Measurements from ENCODE around the gene EN1. TPM values are rescaled to one million over a fixed set of nuclear protein-coding genes. Genes with fewer than 3 reads are reported as not detected.

Gene EN1
- polyA plus RNA-seq, 1 donor (not counting 4 experiments of a cell fraction or from before 2014, with no cell fraction given): 0.05 TPM

DNA sequence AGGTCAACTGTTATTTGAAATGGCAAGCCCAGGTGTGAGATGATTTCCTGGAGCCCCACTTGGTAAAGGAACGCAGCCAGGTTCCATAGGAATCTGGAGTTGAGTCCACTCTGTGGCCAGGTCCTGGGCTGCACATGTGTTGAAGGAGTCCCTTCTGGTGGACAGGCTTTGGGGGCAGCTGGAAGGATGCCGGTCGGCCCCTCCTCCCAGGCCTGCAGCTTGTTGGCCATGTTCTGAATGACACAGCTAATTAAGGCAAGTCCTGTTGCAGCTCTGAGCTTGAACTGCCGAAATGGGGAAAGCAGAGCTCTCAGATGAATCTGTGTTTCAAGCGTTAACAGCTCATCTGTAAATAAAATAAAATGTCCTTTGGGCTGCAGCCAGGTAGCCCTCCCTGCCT, 23.8 kb downstream of the EN1 start:
- Histone ChIP-seq H3K79me2 (ENCODE audit: control insufficient read depth, insufficient read depth, low read length) (no peaks in the 10 kb centered on the region), H3K27me3 (ENCODE audit: control insufficient read depth, extremely low read depth, insufficient read depth, low read length) (peaks cover 15% of the 10 kb centered on the region), H3K36me3 (ENCODE audit: control insufficient read depth in 2 of 2, extremely low read depth in 1 of 2, insufficient read depth in 2 of 2, low read length in 2 of 2) (no peaks in the 10 kb centered on the region), H3K4me2 (ENCODE audit: control insufficient read depth, extremely low read depth, insufficient read depth, low read depth, low read length) (no peak overlapping the region), H2AFZ (ENCODE audit: control insufficient read depth, low read length) (no peak overlapping the region), H3K9me1 (ENCODE audit: control insufficient read depth, extremely low read depth, insufficient read depth, low read length) (no peaks in the 10 kb centered on the region), H3K9me3 (ENCODE audit: control insufficient read depth, low read depth, low read length) (no peaks in the 10 kb centered on the region), H3K9ac (ENCODE audit: control insufficient read depth, extremely low read depth, insufficient read depth, low read length) (no peak overlapping the region), H4K20me1 (ENCODE audit: control insufficient read depth, extremely low read depth, insufficient read depth, low read length) (no peaks in the 10 kb centered on the region), H3K4me1 (ENCODE audit: control insufficient read depth, extremely low read depth, insufficient read depth, low read length) (no peaks in the 10 kb centered on the region), H3K4me3 (ENCODE audit: control insufficient read depth in 2 of 3, extremely low read depth in 1 of 3, insufficient read depth in 2 of 3, low read depth in 1 of 3, low read length in 3 of 3) (no peak overlapping the region), H3K27ac (ENCODE audit: control insufficient read depth, insufficient read depth, low read length) (no peak overlapping the region)
- FAIRE-seq (no peak), DNase-seq (ENCODE audit: low read depth, low spot score) (no peak)
- TF ChIP-seq CTCF (optimal IDR thresholded peaks at IDR 0.05 in 1 of 3, IDR thresholded peaks at IDR 0.05 in 1 of 3, conservative IDR thresholded peaks at IDR 0.05 in 1 of 3; ENCODE audit: extremely low read depth in 1 of 3, insufficient read depth in 2 of 3, low read length in 3 of 3) (no peak), EZH2 (IDR thresholded peaks at IDR 0.05; ENCODE audit: low read length) (no peak)
- dilution Hi-C loops (cut with MboI; ENCODE audit: extremely low pct_ligation_motif_present, low sequenced_read_pairs): no loop called here

DNA sequence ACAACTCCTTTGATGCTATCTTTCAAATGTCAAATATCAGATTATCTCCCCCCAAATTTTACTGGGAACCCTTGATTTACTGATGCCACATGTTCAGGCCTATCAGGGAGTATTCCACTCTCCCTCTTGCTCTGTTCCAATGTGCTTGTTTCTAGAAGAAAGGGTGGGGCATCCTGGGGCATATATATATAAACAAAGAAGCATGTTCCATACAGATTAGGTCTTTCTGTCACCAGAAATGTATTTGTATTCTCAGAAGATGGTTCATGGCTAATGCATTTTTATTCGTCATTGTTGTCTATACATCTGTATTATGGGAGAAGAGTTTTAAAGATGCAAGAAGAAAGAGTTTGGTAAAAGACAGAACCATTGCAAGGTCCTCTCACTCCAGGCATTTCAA, 24.9 kb downstream of the EN1 start:
- H3K27me3 ChIP-seq (ENCODE audit: control insufficient read depth, extremely low read depth, insufficient read depth, low read length): peaks cover 15% of the 10 kb centered on the region

More for the DNA sequence above, 24.9 kb downstream of the EN1 start:
- no peaks in the 10 kb centered on the region for H3K9me3 ChIP-seq (ENCODE audit: control insufficient read depth, low read depth, low read length)
- no peak overlapping the region for H2AFZ ChIP-seq (ENCODE audit: control insufficient read depth, low read length)
- no peaks in the 10 kb centered on the region for H4K20me1 ChIP-seq (ENCODE audit: control insufficient read depth, extremely low read depth, insufficient read depth, low read length)
- dilution Hi-C loops (cut with MboI; ENCODE audit: extremely low pct_ligation_motif_present, low sequenced_read_pairs): no loop called here
- no peaks in the 10 kb centered on the region for H3K79me2 ChIP-seq (ENCODE audit: control insufficient read depth, insufficient read depth, low read length)
- DNase-seq (ENCODE audit: low read depth, low spot score) (no peak), FAIRE-seq (no peak)
- H3K4me3 ChIP-seq (ENCODE audit: control insufficient read depth in 2 of 3, extremely low read depth in 1 of 3, insufficient read depth in 2 of 3, low read depth in 1 of 3, low read length in 3 of 3): no peak overlapping the region
- H3K27ac ChIP-seq (ENCODE audit: control insufficient read depth, insufficient read depth, low read length): no peak overlapping the region
- H3K9ac ChIP-seq (ENCODE audit: control insufficient read depth, extremely low read depth, insufficient read depth, low read length): no peak overlapping the region
- H3K36me3 ChIP-seq (ENCODE audit: control insufficient read depth in 2 of 2, extremely low read depth in 1 of 2, insufficient read depth in 2 of 2, low read length in 2 of 2): no peaks in the 10 kb centered on the region
- no peaks in the 10 kb centered on the region for H3K4me1 ChIP-seq (ENCODE audit: control insufficient read depth, extremely low read depth, insufficient read depth, low read length)
- TF ChIP-seq EZH2 (IDR thresholded peaks at IDR 0.05; ENCODE audit: low read length): no peak
- no peak for TF ChIP-seq CTCF (optimal IDR thresholded peaks at IDR 0.05 in 1 of 3, IDR thresholded peaks at IDR 0.05 in 1 of 3, conservative IDR thresholded peaks at IDR 0.05 in 1 of 3; ENCODE audit: extremely low read depth in 1 of 3, insufficient read depth in 2 of 3, low read length in 3 of 3)
- H3K4me2 ChIP-seq (ENCODE audit: control insufficient read depth, extremely low read depth, insufficient read depth, low read depth, low read length): no peak overlapping the region
- no peaks in the 10 kb centered on the region for H3K9me1 ChIP-seq (ENCODE audit: control insufficient read depth, extremely low read depth, insufficient read depth, low read length)

All from keratinocyte (primary cell).